AG10803 (cell line): ENCODE results near the gene MRPL9.

ENCODE experiments used
- DNase-seq: peaks from one replicate; pipeline ENCODE4 v3.0.0; 2010; ENCODE audit warnings: low read depth
- H3K4me3 ChIP-seq: 2 replicates; pipeline ENCODE4 v1.5.1; 2011; ENCODE audit warnings: mild to moderate bottlenecking, low read length, control low read depth
- CTCF ChIP-seq: conservative IDR thresholded peaks from 2 replicates; pipeline ENCODE4 v1.5.1; 2011; ENCODE audit warnings: mild to moderate bottlenecking, low read length, control low read depth, inconsistent platforms

Gene MRPL9

DNA sequence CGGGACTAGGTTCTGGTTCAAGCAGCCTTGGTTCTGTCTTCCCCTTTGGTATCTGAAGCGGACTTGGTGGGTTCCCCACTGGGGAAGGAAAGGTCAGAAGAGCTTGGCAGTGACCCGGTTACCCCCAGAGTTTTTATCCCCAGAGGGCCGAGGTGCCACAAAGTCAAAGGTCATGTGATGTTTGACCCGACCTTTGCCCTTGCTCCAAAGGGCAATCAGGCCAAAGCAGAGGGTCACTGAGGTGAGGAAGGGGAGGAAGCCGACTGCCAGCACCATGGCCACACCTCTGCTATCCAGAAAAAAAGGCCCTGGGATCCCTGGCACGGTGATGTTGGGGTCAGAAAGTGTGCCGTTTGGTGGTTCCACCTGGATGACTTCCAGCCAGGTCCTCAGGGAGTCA lies 37.5 kb upstream of the MRPL9 start:
- no peak for DNase-seq
- no peak for TF ChIP-seq CTCF
- H3K4me3 ChIP-seq: no peak overlapping the region

- DNase-seq: no peak
- TF ChIP-seq CTCF: no peak
- no peak overlapping the region for H3K4me3 ChIP-seq
Measured at GRCh38 chr1:151799179-151800022, 36.1 kb upstream of the MRPL9 start.

DNA sequence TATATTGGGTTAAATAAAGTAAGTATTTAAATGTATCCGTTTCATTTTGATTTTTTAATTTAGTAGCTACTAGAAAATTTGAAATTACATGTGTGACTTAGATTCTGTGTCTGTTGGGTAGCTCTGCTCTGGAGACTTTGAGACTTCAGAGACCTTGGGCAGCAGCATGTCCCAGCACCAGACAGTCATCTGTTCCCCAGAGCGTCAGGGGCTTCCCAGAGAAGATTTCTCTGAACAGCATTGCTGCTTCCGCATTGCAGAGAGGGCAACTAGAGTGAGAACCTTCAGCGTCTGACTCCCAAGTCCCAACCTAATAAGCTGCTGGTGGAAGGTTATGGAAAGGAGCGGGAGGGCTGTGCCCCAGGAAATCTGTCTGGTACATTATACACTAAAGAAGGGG lies 35.3 kb upstream of the MRPL9 start:
- no peak overlapping the region for H3K4me3 ChIP-seq

GRCh38 chr1:151790940-151791651 lies 27.8 kb upstream of the MRPL9 start:
- no peak for TF ChIP-seq CTCF
- no peak for DNase-seq
- H3K4me3 ChIP-seq: peak overlapping the region; percentile 74

More for the DNA sequence above, 35.3 kb upstream of the MRPL9 start:
- no peak for TF ChIP-seq CTCF
- no peak for DNase-seq

GRCh38 chr1:151790071-151790939 lies 27.0 kb upstream of the MRPL9 start, which contains the start of gene TDRKH:
TDRKH (minus strand) TSS chr1:151790500; CDS start chr1:151783022, 7,478 bp downstream.
- peak; percentile 31 for TF ChIP-seq CTCF
- H3K4me3 ChIP-seq: peak within 1 kb of the TSS; percentile 74
- DNase-seq: peak; percentile 99

DNA sequence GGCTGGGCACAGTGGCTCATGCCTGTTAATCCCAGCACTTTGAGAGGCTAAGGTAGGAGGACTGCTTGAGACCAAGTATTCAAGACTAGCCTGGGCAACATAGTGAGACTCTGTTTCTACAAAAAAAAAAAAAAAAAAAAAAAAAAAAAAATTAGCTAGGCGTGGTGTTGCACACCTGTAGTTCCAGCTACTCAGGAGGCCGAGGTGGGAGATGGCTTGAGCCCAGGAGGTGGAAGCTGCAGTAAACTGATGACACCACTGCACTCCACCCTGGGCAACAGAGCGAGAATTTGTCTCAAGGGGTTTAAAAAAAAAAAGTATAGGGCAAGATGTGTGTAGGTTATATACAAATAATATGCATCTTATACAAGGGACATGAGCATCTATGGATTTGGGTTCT lies 24.4 kb upstream of the MRPL9 start:
- no peak for DNase-seq
- no peak overlapping the region for H3K4me3 ChIP-seq
- TF ChIP-seq CTCF: no peak
